ENCODE measurements around the gene OR6C76.
"Not testable (repeated sequence)": the region's sequence is repeated elsewhere in the genome, so short reads cannot be mapped to it uniquely, and the experiment has no call there.

- TF ChIP-seq POLR2AphosphoS5 (IDR thresholded peaks at IDR 0.05; ENCODE audit: low read depth); ZNF114 (CRISPR knock-in tag; IDR thresholded peaks at IDR 0.05); EZH2 (IDR thresholded peaks at IDR 0.05; ENCODE audit: low read depth, unreplicated experiment): not testable (repeated sequence)
- TF ChIP-seq CTCF (conservative IDR thresholded peaks at IDR 0.05; ENCODE audit: low read depth in 2 of 2) = peak in 1 of 2 experiments; percentile 45; a peak in 2 of 4 replicates
Observed at GRCh38 chr12:55413498-55414388, 12.3 kb upstream of the OR6C76 start.

Measured in GM23338 (cell line).